Mucosa of descending colon (tissue), 3 donors: ENCODE results near the gene ANKRD11. TPM values are rescaled to one million over a fixed set of nuclear protein-coding genes. Genes with fewer than 3 reads are reported as not detected.
A peak's percentile ranks its signal among the peaks of the same experiment; 100 is the strongest.
"Not testable (repeated sequence)": the region's sequence is repeated elsewhere in the genome, so short reads cannot be mapped to it uniquely, and the experiment has no call there.

Source experiments
- ATAC-seq: fragments of 200-7000 bp; cut with Tn5 transposase; one replicate; pipeline ENCODE4 v1.9.1; 2020; ENCODE audit warnings: mild to moderate bottlenecking, moderate library complexity
- DNase-seq, 3 donors: peaks; one replicate each; pipeline ENCODE4 v3.0.0-alpha.2; 2020
- H3K36me3 ChIP-seq: fragments of 200-600 bp; one replicate; pipeline ENCODE4 v1.8.0; 2021; ENCODE audit warnings: low read depth, mild to moderate bottlenecking
- H3K4me1 ChIP-seq: fragments of 200-600 bp; one replicate; pipeline ENCODE4 v1.8.0; 2021; ENCODE audit warnings: low read depth, mild to moderate bottlenecking
- H3K4me3 ChIP-seq: fragments of 200-600 bp; one replicate; pipeline ENCODE4 v1.8.0; 2021; ENCODE audit warnings: mild to moderate bottlenecking
- H3K9me3 ChIP-seq: fragments of 200-600 bp; one replicate; pipeline ENCODE4 v1.8.0; 2021; ENCODE audit warnings: mild to moderate bottlenecking
- intact Hi-C, 2 donors: fragments of 100-400 bp; cut with DNase I in 1 of 2; cut with micrococcal nuclease in 1 of 2; formaldehyde crosslinking; loops; one replicate each; pipeline versions ENCODE4 v1.11.0 to v1.11.1; 2022; cut with DNase I, micrococcal nuclease
- total RNA-seq, 3 donors: library from RNA; stranded (reverse); fragmentation: NEBNext Ultra II Directional in 2 of 3; extraction: Animal tissue kit (Norgen Biotek cat#: 25700) in 2 of 3; gene quantifications; one replicate each; pipeline versions ENCODE4 v1.2.1 to v1.2.4, GENCODE V29; 2021 to 2023
- TF ChIP-seq, protein P1 (sequence below): fragments of 200-600 bp; IDR thresholded peaks from one replicate; pipeline ENCODE4 v1.8.0; 2022; ENCODE audit warnings: antibody characterized with exemption, mild to moderate bottlenecking
- donor health status: DM: no; HTN: no; CAD: no; lungs with moderate emphysema.
- donor health status: DM: no; HTN: no; CAD: no.
- donor health status: DM: no; HTN: yes; CAD: no.

Gene ANKRD11
- total RNA-seq, 3 donors from 2014 or later = 125 to 127 (median 127) TPM

GRCh38 chr16:89304941-89305705, 185.2 kb downstream of the ANKRD11 start:
- intact Hi-C loops = no loop called here
- H3K36me3 ChIP-seq = no peaks in the 10 kb centered on the region
- DNase-seq (peak in 1 of 3 donors; percentile 49), ATAC-seq (no peak)
- TF ChIP-seq, protein P1, sequence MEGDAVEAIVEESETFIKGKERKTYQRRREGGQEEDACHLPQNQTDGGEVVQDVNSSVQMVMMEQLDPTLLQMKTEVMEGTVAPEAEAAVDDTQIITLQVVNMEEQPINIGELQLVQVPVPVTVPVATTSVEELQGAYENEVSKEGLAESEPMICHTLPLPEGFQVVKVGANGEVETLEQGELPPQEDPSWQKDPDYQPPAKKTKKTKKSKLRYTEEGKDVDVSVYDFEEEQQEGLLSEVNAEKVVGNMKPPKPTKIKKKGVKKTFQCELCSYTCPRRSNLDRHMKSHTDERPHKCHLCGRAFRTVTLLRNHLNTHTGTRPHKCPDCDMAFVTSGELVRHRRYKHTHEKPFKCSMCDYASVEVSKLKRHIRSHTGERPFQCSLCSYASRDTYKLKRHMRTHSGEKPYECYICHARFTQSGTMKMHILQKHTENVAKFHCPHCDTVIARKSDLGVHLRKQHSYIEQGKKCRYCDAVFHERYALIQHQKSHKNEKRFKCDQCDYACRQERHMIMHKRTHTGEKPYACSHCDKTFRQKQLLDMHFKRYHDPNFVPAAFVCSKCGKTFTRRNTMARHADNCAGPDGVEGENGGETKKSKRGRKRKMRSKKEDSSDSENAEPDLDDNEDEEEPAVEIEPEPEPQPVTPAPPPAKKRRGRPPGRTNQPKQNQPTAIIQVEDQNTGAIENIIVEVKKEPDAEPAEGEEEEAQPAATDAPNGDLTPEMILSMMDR = no peak
- no peaks in the 10 kb centered on the region for H3K9me3 ChIP-seq
- no peaks in the 10 kb centered on the region for H3K4me1 ChIP-seq
- no peak overlapping the region for H3K4me3 ChIP-seq

DNA sequence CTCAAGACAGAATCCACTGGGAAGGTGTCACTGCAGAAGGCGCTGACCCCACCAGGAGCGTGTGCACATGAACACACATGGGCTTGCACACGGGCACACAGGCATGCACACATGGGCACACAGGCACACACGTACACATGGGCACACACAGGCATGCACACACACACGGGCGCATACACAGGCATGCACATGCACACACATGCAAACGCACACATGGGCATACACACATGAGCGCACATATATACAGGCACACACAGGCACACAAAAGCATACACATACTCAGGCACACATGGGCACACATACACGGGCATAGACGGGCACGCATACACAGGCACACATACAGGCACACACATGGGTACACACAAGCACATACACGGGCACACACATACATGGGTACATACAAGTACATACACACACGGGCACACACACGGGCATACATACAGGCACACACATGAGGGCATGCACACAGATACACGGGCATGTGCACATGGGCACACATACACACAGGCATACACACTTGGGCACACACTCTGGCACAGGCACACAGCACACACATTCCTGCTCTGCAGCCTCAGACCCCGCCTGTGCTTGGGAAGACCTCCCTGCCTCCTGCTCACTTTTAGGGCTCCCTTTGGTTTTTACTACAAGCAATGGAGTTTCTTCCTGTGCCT, 186.0 kb downstream of the ANKRD11 start:
- Histone ChIP-seq H3K9me3 (no peaks in the 10 kb centered on the region), H3K4me3 (no peak overlapping the region), H3K36me3 (no peaks in the 10 kb centered on the region), H3K4me1 (no peaks in the 10 kb centered on the region)
- TF ChIP-seq, protein P1 = no peak
- no peak for ATAC-seq
- DNase-seq = peak in 1 of 3 donors; percentile 28
- intact Hi-C loops = no loop called here

DNA sequence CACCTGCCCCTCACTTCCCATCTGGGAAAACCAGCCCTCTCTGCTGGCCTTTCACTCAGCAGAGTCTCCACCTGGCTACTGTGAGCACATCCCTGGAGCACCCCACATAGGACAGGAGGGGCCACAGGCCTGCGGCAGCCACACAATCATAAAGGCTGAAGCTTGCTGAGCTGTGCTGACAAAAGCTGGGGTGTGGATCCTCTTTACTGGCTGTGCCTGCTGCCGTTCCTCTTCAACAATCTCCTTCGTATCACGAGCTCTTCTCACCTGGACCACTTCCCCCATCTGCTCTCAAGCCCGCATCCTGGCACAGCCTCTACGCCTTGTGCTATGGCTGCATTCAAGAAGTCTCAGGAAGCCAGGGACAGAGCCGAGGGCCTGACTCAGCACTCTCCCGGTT, 186.7 kb downstream of the ANKRD11 start:
- no peak for ATAC-seq
- intact Hi-C loops = no loop called here
- no peaks in the 10 kb centered on the region for H3K4me1 ChIP-seq
- TF ChIP-seq, protein P1 = no peak
- H3K36me3 ChIP-seq = no peaks in the 10 kb centered on the region
- H3K4me3 ChIP-seq = no peak overlapping the region
- DNase-seq = peak in 1 of 3 donors; percentile 37
- H3K9me3 ChIP-seq = no peaks in the 10 kb centered on the region

GRCh38 chr16:89300976-89301360, 189.4 kb downstream of the ANKRD11 start:
- intact Hi-C loops = no loop called here
- no peak for ATAC-seq
- TF ChIP-seq, protein P1 = no peak

DNA sequence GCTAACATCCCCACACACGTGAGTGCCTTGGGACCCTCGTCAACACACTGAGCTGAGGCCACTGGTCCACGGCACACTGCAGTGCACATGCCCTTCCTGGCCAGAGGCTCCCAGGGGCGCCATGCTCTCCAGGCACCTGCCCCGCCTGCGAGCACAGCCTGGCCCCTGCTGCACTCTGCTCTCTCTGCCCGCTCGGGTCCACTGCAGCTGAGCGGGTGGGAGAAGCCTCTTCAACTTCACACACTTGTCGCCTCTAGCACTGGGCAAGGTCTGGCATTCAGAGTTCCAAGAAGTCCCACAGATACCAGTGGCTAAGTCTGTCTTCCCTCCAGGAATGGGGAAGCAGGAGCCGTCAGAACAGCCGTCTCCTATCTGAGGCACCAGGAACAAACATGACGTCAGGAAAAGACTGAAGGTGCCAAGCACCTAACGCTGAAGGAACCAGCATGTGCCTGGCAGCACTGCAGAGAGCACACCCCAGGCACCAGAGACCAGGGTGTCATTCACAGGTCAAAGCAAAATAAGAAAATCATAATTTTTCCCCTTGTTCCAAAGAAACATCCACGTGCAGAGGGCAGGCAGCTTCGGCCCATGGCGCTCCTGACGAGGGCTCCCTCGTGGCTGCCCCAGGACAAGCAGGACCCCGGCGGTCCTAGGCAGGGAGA, 189.9 kb downstream of the ANKRD11 start:
- TF ChIP-seq, protein P1 = no peak
- no peaks in the 10 kb centered on the region for H3K36me3 ChIP-seq
- no peaks in the 10 kb centered on the region for H3K4me1 ChIP-seq
- intact Hi-C loops = no loop called here
- ATAC-seq = peak; percentile 20
- H3K4me3 ChIP-seq = no peak overlapping the region
- H3K9me3 ChIP-seq = no peaks in the 10 kb centered on the region
- no peak for DNase-seq

More at GRCh38 chr16:89300976-89301360, 189.4 kb downstream of the ANKRD11 start:
- no peak for DNase-seq
- Histone ChIP-seq H3K4me3 (no peak overlapping the region), H3K36me3 (no peaks in the 10 kb centered on the region), H3K4me1 (no peaks in the 10 kb centered on the region), H3K9me3 (no peaks in the 10 kb centered on the region)

- DNase-seq, H3K36me3 ChIP-seq, ATAC-seq, intact Hi-C loops, H3K9me3 ChIP-seq, H3K4me3 ChIP-seq, H3K4me1 ChIP-seq: not testable (repeated sequence)
Observed at GRCh38 chr16:89299357-89300111, 190.8 kb downstream of the ANKRD11 start.
